HTR-8/SVneo (cell line): Measurements from ENCODE around the gene PEBP1.

Source experiments
- DNase-seq: peaks from one replicate; pipeline ENCODE4 v3.0.0; 2011; ENCODE audit warnings: low spot score, mixed read lengths; ENCODE audit not compliant: insufficient read length
- FAIRE-seq: peaks from 2 replicates; lab custom pipeline; 2011; peaks lifted over from hg19 to GRCh38; lab: Jason Lieb, UNC

The PEBP1 gene

GRCh38 chr12:118188690-118189371 lies 52.9 kb downstream of the PEBP1 start:
- DNase-seq: no peak
- FAIRE-seq: no peak

GRCh38 chr12:118189741-118190191 lies 53.8 kb downstream of the PEBP1 start:
- FAIRE-seq: no peak

GRCh38 chr12:118190266-118190665 lies 54.3 kb downstream of the PEBP1 start:
- DNase-seq: no peak
- FAIRE-seq: no peak

More at GRCh38 chr12:118189741-118190191, 53.8 kb downstream of the PEBP1 start:
- DNase-seq: no peak

- DNase-seq (no peak), FAIRE-seq (no peak)
Measured at GRCh38 chr12:118193477-118193876, 57.6 kb downstream of the PEBP1 start.

- FAIRE-seq (no peak), DNase-seq (no peak)
Measured at GRCh38 chr12:118193958-118194357, 58.0 kb downstream of the PEBP1 start.
